Stimulated activated CD4-positive, alpha-beta T cell treated with anti-CD3 and anti-CD28 coated beads, Interleukin-4, amount 100 ng/mL, for 1 hour (primary cell): ENCODE results near the gene MIS12.
A peak's percentile ranks its signal among the peaks of the same experiment; 100 is the strongest.

Source experiments
- DNase-seq: peaks from one replicate; pipeline ENCODE4 v3.0.0-alpha.2; 2020

The MIS12 gene

DNA sequence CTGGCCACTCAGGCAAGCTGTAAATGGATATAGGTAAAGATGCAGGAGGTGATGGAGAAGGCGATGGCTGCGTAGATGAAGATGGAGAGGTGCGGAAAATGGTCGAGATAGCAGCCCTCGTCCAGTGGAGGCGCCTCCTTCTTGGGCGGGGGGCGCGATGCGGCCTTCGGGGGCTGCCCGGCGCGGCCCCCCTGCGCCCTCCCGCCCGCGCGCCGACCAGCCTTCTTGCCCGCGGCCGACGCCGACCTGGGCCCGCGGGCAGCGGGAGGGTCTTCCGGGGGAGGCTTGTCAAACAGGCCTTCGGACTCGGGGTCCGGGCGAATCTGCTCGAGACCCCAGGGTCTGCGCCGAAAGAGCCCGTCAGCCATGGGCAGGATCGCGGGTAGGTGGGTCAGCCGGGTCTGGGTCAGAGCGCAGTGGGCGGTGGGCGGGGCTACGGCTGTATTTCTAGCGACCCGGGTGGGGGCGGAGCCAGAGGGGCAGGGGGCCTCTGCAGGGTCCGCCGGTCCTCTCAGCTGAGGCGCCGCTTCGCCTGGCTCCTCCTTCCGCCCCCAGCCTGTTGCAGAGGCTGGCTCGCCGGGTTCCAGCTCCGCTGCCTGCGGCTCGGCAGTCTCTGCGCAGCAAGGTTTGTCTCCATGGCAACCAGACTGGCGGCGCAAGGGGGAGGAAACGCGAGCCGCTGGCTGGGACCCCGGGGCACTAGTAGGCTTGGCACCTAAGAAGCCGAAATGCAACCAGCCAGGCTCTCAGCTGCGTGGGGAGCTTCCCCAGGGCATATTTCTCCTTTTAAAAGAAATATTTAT is 14.4 kb downstream of the MIS12 start:
- peak; percentile 70 for DNase-seq

DNA sequence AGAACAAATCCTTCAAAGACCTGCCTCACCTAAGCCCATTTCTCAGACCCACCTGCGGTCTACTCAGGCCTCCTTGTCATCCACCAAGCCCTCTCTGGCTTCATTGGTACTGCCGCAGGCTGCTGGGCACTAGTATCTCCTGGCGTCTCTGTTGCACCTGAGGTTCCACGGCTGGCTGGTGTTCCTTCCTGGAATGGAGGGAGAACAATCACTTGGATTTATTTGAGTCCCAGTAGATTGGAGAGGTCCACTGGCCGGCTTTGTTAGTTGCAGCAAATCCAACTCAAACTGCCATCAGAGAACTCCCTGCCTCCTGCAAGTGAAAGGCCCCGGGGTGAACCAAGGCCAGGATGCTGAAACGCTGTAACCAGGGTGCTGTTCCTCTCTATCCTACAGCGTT is 15.3 kb downstream of the MIS12 start:
- DNase-seq = no peak

DNA sequence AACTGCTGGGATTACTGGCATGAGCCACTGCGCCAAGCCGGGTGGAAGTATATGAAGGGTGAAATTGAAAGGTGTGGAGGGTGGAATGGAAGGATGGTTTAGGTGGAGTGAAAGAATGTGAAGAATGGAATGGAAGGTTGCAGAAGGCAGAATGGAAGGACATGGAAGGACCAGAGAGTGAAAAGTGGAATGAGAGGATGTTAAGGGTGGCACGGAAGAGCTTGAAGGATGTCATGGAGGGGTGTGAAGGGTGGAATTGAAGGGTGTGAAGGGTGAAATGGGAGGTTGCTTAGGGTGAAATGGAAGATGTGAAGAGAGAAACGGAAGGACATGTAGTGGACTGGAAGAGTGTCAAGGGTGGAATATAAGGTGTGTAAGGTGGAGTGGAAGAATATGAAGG is 16.2 kb downstream of the MIS12 start:
- no peak for DNase-seq

DNA sequence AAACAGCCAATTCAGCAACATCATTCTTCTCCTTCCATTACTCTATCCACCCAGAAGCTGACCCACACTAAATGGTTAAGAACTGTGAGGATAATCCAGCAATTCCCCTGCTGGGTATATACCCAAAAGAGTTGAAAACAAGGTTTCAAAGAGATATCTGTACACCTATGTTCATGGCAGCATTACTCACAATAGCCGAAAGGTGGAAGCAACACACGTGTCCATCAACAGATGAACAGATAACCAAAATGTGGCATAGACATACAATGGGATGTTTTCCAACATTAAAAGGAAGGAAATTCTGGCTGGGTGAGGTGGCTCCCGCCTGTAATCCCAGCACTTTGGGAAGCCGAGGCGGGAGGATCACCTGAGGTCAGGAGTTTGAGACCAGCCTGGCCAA is 19.9 kb downstream of the MIS12 start:
- no peak for DNase-seq

DNA sequence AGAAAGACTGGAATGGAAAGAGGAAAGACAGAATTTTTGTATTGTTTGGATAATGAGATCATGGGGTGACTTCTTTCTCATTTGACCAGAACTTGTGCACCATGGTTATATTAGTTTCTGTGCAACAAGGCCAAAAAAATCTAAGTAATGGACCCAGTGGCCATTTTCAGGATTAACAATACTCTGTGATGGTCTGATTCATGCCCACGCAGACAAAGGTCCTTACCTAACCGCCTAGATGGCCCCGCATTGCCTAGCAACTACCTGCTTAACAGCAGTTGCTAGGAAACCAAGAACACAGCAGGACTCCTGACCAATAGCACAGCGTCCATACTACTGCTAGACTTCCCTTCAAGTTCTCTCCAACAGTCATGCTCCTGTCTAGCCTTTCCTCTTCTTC is 22.4 kb downstream of the MIS12 start:
- no peak for DNase-seq

DNA sequence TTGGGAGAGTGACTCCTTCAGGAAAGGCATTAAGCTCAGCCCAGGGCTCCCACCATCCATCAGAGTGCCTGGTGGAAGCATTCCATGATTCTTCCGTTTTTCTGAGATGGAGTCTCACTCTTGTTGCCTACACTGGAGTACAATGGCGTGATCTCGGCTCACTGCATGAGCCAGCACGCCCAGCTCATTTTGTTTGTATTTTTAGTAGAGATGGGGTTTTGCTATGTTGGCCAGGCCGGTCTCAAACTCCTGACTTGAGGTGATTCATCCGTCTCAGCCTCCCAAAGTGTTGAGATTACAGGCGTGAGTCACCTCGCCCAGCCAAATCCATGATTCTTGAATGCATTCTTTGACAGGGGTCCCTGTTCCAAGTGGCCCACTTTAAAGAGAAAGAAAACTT is 23.1 kb downstream of the MIS12 start:
- DNase-seq = no peak

DNA sequence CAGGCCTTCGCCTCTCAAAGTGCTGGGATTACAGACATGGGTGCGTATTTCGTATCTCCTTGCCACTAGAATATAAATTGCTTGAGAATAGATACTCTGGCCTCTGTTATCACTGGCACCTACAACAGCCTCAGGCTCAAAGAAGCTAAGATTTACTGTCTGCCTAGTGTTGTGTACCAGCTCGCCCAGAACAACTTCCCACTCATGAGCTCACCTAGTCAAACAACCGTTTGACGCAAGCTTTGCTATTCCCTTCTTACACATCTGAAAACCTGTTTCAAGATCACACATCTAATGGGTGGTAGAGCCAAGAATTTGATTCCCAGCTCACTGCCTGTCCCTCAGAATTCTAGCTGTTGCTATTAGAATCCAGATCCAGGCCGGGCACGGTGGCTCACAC is 24.4 kb downstream of the MIS12 start:
- DNase-seq = no peak

DNA sequence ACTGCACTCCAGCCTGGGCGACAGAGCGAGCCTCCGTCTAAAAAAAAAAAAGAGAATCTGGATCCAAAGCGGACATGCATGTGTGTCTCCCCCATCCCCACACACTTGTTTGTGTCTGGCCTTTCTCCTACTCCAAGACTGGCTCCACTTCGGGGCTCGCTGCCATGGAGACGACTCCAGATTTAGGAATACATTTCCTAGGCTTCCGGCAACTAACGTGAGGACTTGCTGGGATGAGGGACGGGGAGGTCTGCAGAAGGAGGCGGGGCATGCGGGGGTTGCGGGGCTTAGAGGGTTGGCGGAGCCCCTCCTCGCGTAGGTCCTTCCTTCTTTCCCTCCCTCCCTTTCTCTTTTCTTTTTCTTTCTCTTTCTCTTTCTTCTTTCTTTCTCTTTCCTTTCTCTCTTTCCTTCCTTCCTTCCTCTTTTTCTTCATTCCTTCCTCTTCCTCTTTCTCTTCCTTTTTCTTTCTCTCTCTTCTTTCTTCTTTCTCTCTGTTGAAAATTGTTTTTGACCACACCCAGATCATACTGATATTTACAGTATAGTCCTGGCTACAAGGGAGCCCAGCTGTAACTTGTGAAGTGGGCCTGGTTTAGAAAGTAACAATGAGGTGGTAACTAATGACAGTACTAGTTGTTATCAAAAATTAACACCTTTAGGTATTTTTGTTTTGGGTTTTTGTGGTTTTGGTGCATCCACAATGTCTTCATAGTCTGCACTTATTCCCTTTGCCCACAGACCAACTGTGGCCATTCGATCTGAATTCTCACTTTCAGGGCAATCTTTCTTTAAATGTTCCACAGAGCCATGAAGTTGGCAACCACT is 25.2 kb downstream of the MIS12 start:
- DNase-seq = no peak

DNA sequence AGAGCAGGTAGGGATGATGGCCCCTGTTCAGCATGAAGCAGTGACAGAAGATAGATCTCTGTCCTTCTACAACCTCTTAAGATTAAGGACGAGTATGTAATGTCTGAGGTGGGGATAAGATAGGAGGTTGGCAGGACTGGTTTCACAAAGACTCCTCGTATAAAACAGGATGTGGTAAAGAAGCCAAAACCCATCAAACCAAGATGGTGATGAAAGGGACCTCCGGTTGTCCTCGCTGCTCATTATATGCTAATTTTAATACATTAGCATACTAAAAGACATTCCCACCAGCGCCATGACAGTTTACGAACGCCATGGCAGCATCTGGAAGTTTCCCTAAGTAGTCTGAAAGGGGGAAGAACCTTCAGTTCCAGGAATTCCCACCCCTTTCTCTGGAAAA is 27.3 kb downstream of the MIS12 start:
- no peak for DNase-seq

DNA sequence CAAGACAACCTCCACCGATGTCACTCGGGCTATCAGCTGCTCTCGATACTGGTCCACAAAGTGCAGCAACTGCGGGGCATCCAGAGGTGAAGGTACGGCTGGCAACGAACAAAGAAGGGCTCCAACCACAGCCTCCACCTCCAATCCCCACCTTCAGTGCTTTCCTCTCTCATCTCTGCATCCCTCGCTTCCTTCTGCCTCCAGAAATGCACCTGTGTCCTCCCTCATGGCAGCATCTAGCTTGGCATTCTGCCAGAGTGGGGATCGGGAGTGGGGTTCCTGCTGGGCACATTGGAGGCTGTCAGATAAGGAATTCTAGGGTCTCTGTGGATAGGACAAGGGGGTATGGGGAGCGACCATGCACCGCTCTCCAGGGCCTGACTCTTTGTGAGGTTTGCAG is 28.6 kb downstream of the MIS12 start:
- no peak for DNase-seq

DNA sequence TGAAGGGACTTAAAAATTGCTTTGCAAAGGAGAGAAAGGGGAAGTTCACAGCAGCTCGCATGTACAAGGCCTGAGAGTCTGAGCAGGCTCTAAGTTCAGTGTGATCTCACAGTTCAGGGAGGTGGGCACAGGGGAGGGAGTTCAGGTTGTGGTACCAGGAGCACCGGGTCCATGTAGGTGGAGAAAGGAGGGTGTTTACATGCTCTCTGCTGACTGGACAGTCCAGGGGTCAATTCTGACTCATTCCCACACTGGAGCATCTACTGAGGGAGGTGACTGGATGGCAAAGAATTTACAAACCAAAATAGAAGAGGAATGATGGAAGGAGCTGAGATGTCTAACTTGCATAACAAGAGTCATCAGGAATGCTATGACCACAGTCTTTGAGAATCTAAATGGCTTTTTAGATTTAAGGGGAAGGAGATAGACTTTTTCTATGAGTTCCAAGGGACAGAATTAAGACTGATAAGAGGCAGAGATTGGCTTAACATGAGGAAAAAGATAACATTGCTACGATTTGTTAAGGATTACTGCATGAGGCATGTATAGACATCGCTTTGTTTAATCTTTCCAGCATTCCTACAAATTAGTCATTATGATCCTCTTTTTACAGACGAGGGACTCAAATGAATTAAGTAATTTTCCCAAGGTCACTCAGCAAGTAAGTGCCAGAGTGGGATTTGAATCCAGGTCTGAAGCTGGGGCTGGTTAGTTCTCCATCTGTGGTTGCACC is 29.9 kb downstream of the MIS12 start:
- no peak for DNase-seq

DNA sequence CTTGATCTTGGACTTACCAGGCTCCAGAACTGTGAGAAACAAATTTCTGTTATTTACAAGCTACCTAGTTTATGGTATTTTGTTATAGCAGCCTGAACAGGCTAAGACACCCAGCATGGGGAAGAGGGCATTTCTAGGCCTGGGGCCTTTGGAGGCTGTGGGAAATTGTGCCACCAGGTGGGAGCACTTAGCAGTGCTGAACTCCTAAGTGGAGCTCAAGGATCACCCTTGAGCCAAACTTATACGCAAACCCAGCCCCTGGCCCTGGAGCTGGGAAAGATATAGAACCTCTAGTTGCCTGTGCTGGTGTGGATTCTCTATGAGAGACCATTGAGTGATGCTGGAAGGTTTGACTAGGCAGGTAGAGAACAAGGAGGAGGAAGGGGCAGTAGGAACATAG is 36.1 kb downstream of the MIS12 start:
- DNase-seq = no peak

DNA sequence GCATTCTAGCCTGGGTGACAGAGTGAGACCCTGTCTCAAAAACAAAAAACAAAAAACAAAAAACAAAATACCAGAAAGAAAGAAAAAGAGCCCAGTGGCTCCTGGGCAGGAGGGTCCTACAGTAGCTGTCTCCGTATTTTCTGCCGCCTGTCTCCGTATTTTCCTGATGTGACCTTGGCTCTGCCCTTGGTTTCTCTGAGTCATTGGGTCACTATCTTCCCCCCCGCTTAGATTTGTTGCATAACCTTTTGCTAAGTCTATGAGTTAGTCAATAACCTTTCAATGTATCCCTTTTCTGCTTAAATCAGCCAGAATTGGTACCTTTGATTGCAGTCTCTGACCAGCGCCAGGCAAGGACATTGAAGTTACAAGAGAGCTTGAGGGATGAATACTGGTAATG is 36.9 kb downstream of the MIS12 start:
- no peak for DNase-seq

DNA sequence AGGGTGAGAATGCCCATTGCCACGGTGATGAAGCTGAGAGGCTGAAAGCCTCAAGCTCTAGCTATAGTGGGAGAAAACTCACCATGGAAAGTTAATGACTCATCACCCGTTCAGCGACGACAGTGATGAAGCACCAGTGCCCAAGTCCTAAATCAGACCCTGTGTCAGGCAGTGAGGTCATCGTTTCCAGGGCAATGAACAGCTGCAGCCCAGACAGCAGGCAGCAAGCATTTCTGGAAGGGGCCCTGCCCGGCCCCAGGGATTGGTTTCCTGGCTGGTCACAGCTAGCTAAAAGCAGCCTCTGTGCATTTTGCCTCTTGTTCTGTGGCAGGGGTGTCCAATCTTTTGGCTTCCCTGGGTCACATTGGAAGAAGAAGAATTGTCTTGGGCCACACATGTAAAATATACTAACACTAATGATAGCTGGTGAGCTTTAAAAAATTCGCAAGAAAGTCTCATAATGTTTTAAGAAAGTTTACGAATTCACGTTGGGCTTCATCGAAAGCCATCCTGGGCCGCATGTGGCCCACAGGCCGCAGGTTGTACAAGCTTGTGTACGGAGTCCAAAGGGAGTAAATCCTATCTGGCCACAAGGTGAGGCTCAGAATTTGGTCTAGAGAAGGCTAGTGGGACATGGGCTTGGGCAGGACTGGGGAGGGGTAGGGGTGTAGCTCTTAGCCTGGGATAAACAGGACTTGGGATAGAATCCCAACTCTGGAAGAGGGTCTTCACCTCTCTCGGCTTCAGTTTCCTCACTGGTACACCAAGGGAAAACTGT is 40.6 kb downstream of the MIS12 start:
- peak; percentile 43 for DNase-seq

DNA sequence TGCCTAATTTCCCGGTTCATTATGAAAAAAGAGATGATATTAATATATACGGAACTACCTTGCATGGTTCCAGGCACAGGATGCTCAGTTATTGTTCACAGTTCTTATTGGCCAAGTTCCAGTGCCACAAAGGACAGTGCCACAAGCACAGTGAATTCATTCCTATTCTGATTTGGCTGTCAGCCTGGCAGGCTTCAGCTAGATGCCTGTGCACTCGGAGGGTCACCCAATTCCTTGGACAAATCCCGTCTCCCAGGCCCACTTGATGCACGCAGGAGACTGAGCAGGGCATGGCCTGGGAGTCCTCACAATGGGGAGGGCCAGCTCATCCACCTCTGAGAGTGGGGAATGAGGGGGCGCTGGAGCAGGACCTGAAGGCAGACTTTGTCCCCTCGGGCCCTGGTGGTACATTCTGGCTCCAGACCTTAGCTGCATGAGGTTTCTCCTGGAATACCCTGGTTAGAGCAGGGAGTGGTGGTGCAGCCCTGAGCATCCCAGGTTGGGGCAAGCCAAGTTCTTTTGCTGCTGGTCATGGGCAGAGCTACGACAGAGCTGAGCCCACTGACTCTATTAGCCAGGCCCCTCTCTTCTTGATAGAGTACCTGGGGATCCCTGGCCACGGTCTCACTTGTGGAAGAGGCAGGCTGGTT is 41.4 kb downstream of the MIS12 start:
- DNase-seq = no peak

DNA sequence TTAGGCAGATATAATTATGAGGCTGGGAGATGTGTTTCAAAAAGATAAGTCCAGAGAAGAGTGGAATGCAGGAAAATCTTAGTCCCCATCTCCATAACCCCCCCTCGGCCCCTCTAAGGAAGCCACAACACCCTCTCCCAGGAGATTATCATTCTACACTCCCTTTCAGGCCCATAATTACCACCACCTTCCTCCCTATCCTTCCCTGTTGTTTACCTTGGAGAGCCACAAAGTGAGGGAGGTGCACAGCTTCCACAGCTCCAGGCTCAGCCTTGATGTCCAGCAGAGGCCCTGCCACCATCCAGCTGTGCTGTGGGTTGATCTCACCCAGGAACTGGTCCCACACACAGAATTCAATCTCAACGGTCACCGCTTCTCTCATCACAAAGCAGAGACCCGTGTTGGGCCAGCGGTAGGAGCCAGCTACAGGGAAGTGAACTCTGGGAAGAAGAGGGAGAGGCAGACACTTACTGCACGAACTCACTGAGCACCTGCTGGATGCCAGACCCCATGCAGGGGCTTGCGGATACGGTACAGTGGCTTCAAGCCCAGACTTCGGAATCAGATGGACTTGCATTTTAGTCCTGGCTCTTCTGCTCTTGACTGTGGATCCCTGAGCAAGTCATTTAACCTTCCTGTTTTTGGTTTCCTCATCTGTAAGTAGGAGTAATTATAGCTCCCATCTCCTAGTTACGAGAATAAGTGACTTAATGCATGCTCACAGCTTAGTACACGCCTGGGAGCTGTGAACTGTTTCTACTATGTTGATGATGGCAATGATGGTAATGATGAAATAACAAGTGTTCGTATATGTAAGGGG is 44.1 kb downstream of the MIS12 start:
- DNase-seq = no peak

DNA sequence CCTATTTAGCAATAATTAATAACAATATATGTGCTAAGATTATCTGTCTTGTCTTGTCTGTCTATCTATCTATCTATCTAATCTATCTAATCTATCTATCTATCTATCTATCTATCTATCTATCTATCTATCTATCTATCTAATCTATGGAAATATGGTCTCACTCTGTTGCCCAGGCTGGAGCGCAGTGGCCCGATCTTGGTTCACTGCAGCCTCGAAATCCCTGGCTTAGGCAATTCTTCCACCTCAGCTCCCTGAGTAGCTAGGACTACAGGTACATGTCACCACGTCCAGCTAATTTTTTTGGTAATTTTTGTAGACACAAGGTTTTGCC is 44.7 kb downstream of the MIS12 start:
- no peak for DNase-seq

DNA sequence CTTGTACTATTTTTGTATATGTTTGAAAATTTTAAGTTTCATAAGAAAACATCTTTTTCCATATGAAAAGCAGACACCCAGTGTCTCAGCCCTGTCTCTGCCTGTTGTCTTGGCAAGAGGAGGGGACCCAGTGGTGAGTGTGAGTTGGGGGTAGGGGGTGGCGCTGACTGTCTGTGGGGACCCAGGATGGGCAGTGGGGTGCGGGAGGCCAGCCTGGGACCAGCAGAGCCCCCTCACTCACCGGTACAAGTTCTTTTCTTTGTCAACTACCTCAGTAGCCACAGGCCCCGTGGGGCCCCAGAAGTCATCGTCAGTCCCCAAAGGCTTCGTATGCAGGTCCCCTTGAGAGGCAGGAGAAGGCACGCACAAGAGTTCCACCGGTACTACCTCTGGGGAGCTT is 46.2 kb downstream of the MIS12 start:
- no peak for DNase-seq

DNA sequence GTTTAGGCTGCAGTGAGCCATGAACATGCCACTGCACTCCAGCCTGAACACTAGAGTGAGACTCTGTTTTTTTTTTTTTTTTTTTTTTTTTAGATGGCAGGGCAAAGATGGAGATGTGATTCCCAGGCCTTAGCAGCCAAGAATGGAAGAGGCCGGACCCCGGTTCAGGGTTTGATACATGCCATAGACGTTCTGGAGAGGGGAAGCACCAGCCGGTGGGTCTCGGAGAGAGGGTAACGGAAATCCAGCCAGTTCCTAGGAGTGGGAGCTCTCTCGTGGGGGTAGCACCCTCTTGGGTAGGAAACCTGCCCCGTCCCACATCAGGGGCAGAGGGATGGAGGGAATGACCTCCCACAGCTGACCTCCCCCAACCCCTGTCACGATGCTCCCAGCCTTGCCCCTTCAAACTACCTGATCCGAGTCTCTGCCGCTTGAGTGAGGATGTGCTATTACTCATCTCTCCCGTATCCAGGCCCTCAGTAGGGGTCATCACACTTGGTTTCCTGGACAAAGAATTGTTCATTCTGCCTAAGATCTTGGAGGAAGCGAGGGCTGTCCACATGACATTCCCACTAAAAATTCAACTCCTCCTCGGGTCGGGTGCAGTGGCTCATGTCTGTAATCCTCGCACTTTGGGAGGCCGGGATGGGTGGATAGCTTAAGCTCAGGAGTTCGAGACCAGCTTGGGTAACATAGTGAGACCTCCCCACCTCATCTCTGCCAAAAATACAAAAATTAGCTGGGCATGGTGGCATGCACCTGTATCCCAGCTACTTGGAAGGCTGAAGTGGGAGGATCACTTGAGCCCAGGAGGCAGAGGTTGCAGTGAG is 47.3 kb downstream of the MIS12 start:
- no peak for DNase-seq

DNA sequence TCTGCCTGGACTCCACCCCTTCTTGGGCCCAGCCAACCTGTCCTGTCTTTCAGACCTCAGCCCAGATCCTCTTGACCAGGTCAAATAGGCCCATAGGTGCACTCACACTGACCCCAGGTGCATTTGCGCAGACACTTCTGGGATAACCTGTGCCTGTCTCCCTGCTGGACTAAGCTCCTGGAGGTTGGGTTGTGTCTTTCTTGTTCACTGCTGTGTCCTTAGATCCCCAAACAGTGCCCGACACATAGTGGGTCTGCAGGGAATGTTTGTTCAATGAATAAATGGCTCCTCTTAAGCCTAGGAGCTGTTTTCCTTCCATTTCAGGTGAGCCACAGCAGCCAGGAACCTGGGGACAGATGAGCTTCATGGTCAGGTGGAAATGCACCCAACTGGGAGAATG is 49.1 kb downstream of the MIS12 start:
- no peak for DNase-seq
